K562 (cell line): Measurements from ENCODE around the gene JUND. TPM values are rescaled to one million over a fixed set of nuclear protein-coding genes. Genes with fewer than 3 reads are reported as not detected.
A peak's percentile ranks its signal among the peaks of the same experiment; 100 is the strongest.

Experiments used
- BRD9 ChIP-seq: fragments of 450-650 bp; IDR thresholded peaks from 2 replicates; pipeline ENCODE4 v1.6.1; 2018; ENCODE audit warnings: low read depth; ENCODE audit not compliant: partially characterized antibody
- CAMTA2 ChIP-seq: fragments of 250-450 bp; sonication (Bioruptor Pico); conservative IDR thresholded peaks from 2 replicates; pipeline ENCODE4 v1.5.1; 2022
- CGGBP1 ChIP-seq: fragments of 250-450 bp; sonication (Bioruptor Pico); IDR thresholded peaks from 2 replicates; pipeline ENCODE4 v1.9.0; 2021; ENCODE audit warnings: mild to moderate bottlenecking
- ELF1 ChIP-seq: fragments of 200-800 bp; sonication (Bioruptor generic); IDR thresholded peaks from 2 replicates; pipeline ENCODE4 v1.6.1; 2016; ENCODE audit warnings: missing genetic modification characterization, missing compliant biosample characterization
- FIP1L1 ChIP-seq: fragments of 200-400 bp; formaldehyde crosslinking; IDR thresholded peaks from 2 replicates; pipeline ENCODE4 v1.6.1; 2018; ENCODE audit warnings: mild to moderate bottlenecking, low read depth, low read length; ENCODE audit not compliant: poor library complexity, severe bottlenecking
- JUN ChIP-seq, 2 experiments: sonication (generic) in 1 of 2; formaldehyde crosslinking in 1 of 2; IDR thresholded peaks; 2 replicates each; pipeline versions ENCODE4 v1.6.1 to v1.8.0; 2012 to 2022; ENCODE audit warnings: borderline replicate concordance in 2 of 2, mild to moderate bottlenecking in 2 of 2, improper control_type of control experiment in 1 of 2, low read depth in 1 of 2, low read length in 1 of 2, missing genetic modification reagents in 1 of 2
- KHSRP ChIP-seq: fragments of 450-650 bp; IDR thresholded peaks from 2 replicates; pipeline ENCODE4 v1.6.1; 2017
- MAFF ChIP-seq: IDR thresholded peaks from 2 replicates; pipeline ENCODE4 v1.6.1; 2012; ENCODE audit warnings: low read length, improper control_type of control experiment
- MEIS2 ChIP-seq: fragments of 450-650 bp; IDR thresholded peaks from 2 replicates; pipeline ENCODE4 v1.6.1; 2014; ENCODE audit warnings: mild to moderate bottlenecking; ENCODE audit not compliant: partially characterized antibody
- POLR2H ChIP-seq: IDR thresholded peaks from 2 replicates; pipeline ENCODE4 v1.6.1; 2016; ENCODE audit warnings: missing genetic modification characterization, low read depth, mild to moderate bottlenecking, control low read depth, missing compliant biosample characterization, moderate library complexity
- REST ChIP-seq, 2 experiments: fragments of 450-650 bp; formaldehyde crosslinking in 1 of 2; IDR thresholded peaks; 2 replicates each; pipeline versions ENCODE4 v1.4.0 to v1.6.1; 2014 to 2020; ENCODE audit warnings: mild to moderate bottlenecking in 2 of 2, borderline replicate concordance in 1 of 2, low read depth in 1 of 2
- SUPT5H ChIP-seq: fragments of 450-650 bp; IDR thresholded peaks from 2 replicates; pipeline ENCODE4 v1.6.1; 2016
- TAL1 ChIP-seq: fragments of 450-650 bp; IDR thresholded peaks from 2 replicates; pipeline ENCODE4 v1.6.1; 2016; ENCODE audit warnings: mild to moderate bottlenecking
- TBL1XR1 ChIP-seq, 2 experiments: IDR thresholded peaks; 2 replicates each; pipeline ENCODE4 v1.6.1; 2012; ENCODE audit warnings: improper control_type of control experiment in 2 of 2, low read length in 2 of 2, mild to moderate bottlenecking in 1 of 2
- ZNF280B ChIP-seq: fragments of 250-450 bp; sonication (Bioruptor Pico); IDR thresholded peaks from 2 replicates; pipeline ENCODE4 v1.5.1; 2021; ENCODE audit warnings: mild to moderate bottlenecking
- polyA plus RNA-seq, 8 experiments: library from polyadenylated mRNA; depleted of rRNA in 4 of 8; stranded (reverse) in 5 of 8; unstranded in 3 of 8; fragments of >200 nt; fragmentation: Nextera tagmentation in 2 of 8; fragmentation: Illumina TruSeq in 1 of 8; extraction: Ambion mirVana in 2 of 8; extraction: Trizol in 1 of 8; gene quantifications; 2 replicates each; pipeline versions ENCODE4 v1.2.1 to v1.2.3, GENCODE V29; 2011 to 2014; ENCODE audit warnings: inconsistent platforms in 1 of 8, missing spikeins in 1 of 8
- total RNA-seq, 7 experiments: library from RNA; depleted of rRNA in 6 of 7; stranded (reverse); fragments of >200 nt in 6 of 7; fragmentation: Illumina TruSeq in 2 of 7; extraction: Trizol in 2 of 7; gene quantifications; 2 replicates each; pipeline versions ENCODE4 v1.2.1 to v1.2.3, GENCODE V29; 2011 to 2021; ENCODE audit warnings: low replicate concordance in 1 of 7
- TF ChIP-seq, protein P1 (sequence below): fragments of 250-450 bp; sonication (Bioruptor Pico); IDR thresholded peaks from 2 replicates; pipeline ENCODE4 v1.8.0; 2021; ENCODE audit warnings: mild to moderate bottlenecking, moderate library complexity

JUND gene
- total and polyA plus RNA-seq, 9 of the 15 experiments (the other 6 are each of a cell fraction or from before 2014, with no cell fraction given): 6.4 to 286 (median 42.3) TPM

GRCh38 chr19:18322759-18323460 lies 41.5 kb upstream of the JUND start, which contains the start of gene LSM4 (continued):
- no peak for TF ChIP-seq ZNF280B (CRISPR knock-in tag)
- peak; percentile 88 for TF ChIP-seq MEIS2
- TF ChIP-seq, protein P1, sequence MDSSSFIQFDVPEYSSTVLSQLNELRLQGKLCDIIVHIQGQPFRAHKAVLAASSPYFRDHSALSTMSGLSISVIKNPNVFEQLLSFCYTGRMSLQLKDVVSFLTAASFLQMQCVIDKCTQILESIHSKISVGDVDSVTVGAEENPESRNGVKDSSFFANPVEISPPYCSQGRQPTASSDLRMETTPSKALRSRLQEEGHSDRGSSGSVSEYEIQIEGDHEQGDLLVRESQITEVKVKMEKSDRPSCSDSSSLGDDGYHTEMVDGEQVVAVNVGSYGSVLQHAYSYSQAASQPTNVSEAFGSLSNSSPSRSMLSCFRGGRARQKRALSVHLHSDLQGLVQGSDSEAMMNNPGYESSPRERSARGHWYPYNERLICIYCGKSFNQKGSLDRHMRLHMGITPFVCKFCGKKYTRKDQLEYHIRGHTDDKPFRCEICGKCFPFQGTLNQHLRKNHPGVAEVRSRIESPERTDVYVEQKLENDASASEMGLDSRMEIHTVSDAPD (CRISPR knock-in tag): 0 out of 2 replicates have a peak, but pooled peaks have one; percentile 23
- no peak for TF ChIP-seq KHSRP
- peak in 1 of 2 experiments; percentile 19; a peak in 1 of 4 replicates for TF ChIP-seq TBL1XR1 (IDR thresholded peaks at IDR 0.05; ENCODE audit: low read length in 2 of 2)
- TF ChIP-seq BRD9: no peak
- peak; percentile 83 for TF ChIP-seq FIP1L1
- TF ChIP-seq TAL1: no peak
- TF ChIP-seq REST (IDR thresholded peaks at IDR 0.05; ENCODE audit: borderline replicate concordance): peak; percentile 39; the same call in 1 of the 2 replicates
- TF ChIP-seq REST (CRISPR knock-in tag; IDR thresholded peaks at IDR 0.05; ENCODE audit: low read depth): no peak
- peak; percentile 75 for TF ChIP-seq ELF1 (tag)
- peak; percentile 33; the same call in 1 of the 2 replicates for TF ChIP-seq JUN (IDR thresholded peaks at IDR 0.05; ENCODE audit: borderline replicate concordance, low read depth, low read length)
- no peak for TF ChIP-seq JUN (CRISPR knock-in tag; IDR thresholded peaks at IDR 0.05; ENCODE audit: borderline replicate concordance)
- TF ChIP-seq MAFF: no peak
- peak; percentile 72; the same call in 1 of the 2 replicates for TF ChIP-seq CAMTA2 (CRISPR knock-in tag)
- TF ChIP-seq POLR2H (tag): peak; percentile 56; the same call in 1 of the 2 replicates
- peak; percentile 69; the same call in 1 of the 2 replicates for TF ChIP-seq CGGBP1
- peak; percentile 81 for TF ChIP-seq SUPT5H
